GM13976 (cell line): ENCODE measurements around the gene KRT37.

Experiments used
- DNase-seq: peaks from one replicate; pipeline ENCODE4 v3.0.0; 2012; ENCODE audit warnings: low spot score
- in situ Hi-C: fragments of 300-500 bp; cut with MboI; formaldehyde crosslinking; loops from one replicate; pipeline ENCODE4 v1.12.0; 2022; ENCODE audit warnings: low sequenced_read_pairs, mixed read lengths, inconsistent platforms; ENCODE audit not compliant: unreplicated experiment
- TF ChIP-seq, protein P1 (sequence below): IDR thresholded peaks from 2 replicates; pipeline ENCODE4 v1.5.1; 2012; ENCODE audit warnings: borderline replicate concordance, mild to moderate bottlenecking; ENCODE audit not compliant: insufficient read depth; ENCODE audit errors: extremely low read depth, missing control alignments, control extremely low read depth

KRT37 gene

DNA sequence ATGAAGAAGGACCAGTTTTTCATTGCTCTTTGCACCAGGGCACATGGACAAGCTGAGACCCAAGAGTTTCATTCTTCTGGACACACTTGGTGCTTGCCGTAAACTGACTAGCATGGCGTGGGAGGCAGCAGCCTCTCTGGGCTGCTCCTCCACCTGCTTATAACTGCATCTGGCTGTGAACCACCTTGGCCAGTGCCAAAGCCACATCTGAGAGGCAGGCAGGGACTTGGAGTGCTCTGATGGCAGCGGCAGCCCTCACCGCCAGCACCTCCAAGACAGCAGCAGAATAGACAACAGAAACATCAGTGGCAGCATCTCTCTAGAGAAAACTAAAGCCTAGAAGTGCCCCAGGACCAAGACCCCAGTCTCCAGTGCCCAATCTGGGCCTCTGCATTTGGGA, 4.7 kb downstream of the KRT37 start:
- in situ Hi-C loops, result no loop called here
- DNase-seq, result no peak
- TF ChIP-seq, protein P1, sequence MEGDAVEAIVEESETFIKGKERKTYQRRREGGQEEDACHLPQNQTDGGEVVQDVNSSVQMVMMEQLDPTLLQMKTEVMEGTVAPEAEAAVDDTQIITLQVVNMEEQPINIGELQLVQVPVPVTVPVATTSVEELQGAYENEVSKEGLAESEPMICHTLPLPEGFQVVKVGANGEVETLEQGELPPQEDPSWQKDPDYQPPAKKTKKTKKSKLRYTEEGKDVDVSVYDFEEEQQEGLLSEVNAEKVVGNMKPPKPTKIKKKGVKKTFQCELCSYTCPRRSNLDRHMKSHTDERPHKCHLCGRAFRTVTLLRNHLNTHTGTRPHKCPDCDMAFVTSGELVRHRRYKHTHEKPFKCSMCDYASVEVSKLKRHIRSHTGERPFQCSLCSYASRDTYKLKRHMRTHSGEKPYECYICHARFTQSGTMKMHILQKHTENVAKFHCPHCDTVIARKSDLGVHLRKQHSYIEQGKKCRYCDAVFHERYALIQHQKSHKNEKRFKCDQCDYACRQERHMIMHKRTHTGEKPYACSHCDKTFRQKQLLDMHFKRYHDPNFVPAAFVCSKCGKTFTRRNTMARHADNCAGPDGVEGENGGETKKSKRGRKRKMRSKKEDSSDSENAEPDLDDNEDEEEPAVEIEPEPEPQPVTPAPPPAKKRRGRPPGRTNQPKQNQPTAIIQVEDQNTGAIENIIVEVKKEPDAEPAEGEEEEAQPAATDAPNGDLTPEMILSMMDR, result no peak

DNA sequence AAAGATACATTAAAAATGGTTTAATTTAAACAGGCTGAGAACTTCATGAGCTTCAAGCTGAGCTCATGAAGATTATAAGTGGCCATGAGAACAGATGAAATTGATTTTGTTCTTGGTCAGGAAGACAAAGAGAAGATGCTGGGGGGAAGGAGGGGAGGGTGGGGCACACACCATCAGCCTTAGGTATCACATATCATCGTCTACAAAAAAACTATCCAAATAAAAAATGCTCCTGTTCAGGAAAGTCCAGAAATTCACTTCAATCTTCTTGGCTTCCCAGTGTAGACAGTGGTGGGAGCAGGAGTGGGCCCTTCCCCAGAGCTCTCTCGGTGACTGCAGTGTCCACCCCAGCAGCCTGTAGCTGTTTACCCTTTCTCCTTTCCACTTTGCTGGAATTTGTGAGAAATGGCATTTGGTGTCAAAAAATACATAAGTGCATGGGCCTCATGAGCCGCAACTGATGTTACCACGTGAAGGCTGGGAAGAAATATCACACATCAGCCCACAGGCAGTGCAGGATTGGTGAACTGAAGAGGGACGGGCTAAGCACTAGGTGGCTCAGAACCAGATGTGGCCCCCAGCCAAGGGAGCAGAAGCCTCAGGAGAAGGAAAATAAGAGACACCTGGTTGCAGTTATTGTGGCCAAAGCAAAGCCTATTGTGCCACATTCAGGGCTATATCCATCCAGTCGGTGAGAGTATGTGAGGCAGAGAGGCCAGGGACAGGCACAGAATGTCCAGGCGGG, 6.1 kb downstream of the KRT37 start:
- in situ Hi-C loops, result no loop called here
- TF ChIP-seq, protein P1, result no peak
- no peak for DNase-seq

DNA sequence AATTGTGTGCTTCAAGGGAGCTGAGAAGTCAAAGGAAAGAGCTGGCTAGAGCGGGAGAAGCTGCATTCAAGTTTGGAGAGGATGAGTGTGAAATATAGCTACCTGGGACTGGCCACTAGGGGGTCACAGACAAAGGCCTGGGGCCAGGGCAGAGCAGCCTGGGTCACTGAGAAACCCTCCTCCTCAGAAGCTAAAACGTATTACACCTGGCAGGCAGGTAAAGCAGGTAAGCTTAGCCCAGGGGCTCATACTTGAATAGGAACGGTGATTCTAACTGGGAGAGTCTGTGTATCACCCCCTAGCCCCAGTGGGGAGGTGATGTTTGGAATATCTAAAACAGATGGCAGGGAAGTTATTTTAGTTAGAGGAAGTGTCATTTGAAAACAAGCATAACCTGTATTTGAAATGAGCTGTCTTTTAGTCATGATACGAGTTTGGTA, 6.8 kb downstream of the KRT37 start:
- TF ChIP-seq, protein P1, result peak; percentile 12
- in situ Hi-C loops, result no loop called here
- DNase-seq, result peak; percentile 41

DNA sequence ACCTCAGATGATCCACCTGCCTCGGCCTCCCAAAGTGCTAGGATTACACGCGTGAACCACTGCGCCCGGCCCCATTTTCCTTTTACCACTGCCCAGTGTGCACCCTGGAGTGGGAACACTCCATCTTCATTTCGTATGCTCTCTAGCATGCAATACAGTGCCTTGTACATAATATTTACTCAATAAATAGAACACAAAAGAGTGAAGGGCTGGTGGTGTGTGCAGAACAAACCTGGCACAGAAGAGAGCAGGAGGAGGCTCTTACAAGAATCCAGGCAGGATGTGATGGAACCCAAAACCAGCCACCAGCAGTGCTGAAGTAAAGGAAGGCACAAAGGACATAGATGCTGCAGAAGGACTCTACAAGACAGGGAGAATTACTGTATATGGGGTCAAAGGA, 7.3 kb downstream of the KRT37 start:
- in situ Hi-C loops, result no loop called here
- DNase-seq, result no peak
- TF ChIP-seq, protein P1, result no peak

DNA sequence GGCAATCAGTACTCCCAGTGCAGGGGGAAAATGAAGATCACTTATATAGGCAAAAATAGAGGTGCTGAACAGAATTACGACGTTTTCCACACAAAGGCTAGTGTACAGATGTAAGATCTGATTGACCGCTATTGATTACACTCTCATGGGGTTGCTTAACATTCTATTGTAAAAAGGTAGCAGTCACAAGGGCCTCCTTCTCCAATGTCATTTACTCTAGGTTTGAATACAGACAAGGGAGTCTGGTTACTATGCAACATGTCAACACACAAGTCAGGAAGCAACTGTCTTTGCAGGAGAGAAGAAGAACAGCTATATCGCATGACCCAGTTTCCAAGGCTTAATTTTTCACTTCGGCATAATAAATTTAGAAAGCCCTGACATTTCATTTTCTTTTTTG, 7.9 kb downstream of the KRT37 start:
- TF ChIP-seq, protein P1, result no peak
- in situ Hi-C loops, result no loop called here
- DNase-seq, result no peak

DNA sequence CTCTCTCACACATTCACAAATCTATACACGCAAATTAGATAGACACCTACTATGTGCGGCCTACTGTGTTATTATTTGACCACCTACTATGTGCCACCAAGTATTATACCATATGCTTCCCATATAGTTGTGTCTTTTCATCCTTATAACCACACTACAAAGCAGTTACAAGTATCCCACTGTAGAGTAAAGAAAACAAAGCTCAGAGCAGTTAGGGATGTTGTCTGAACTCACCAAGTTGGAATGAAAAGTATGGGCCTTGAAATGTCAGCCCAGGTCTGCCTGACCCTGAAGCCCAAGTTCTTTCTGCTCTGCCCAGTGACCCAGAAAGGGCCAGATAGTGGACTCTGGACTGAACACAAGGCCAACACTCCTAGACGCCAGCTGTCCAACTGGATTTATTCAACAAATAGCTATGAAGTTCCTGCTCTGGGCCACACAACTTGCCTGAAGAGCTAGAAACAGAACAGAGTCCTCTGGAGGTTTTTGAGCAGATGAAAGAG, 8.5 kb downstream of the KRT37 start:
- TF ChIP-seq, protein P1, result no peak
- DNase-seq, result no peak
- in situ Hi-C loops, result no loop called here

DNA sequence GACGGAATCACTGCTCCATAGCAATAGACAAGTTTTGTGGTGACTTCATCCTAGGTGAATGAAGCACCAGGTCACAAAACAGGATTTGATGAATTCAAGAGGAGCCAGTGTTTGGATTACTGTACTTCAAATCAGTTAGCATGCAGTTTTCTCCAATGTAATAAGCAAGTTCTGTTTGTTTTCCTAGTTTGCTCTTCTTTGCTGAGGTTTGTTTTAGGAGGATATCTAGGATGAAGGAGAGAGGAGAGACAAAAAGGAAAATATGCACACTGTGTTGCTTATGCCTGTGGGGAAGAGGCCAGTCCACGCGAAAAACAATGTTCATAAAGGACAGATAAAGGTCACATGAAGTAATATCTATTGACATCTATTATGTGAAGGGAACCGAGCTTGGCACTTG, 9.0 kb downstream of the KRT37 start:
- in situ Hi-C loops, result no loop called here
- TF ChIP-seq, protein P1, result no peak
- DNase-seq, result no peak
